MM.1S (cell line): ENCODE data around the gene DNAL4.

Source experiments
- EZH2 ChIP-seq: fragments of 300-600 bp; sonication (generic); optimal IDR thresholded peaks from 2 replicates; pipeline ENCODE3; 2017; ENCODE audit warnings: low read depth, mild to moderate bottlenecking, antibody characterized with exemption, low read length, mixed read lengths
- TF ChIP-seq, protein P1 (sequence below): fragments of 300-600 bp; sonication (generic); IDR thresholded peaks from 2 replicates; pipeline ENCODE4 v1.5.1; 2016; ENCODE audit warnings: antibody characterized with exemption, low read length, mixed read lengths

DNA sequence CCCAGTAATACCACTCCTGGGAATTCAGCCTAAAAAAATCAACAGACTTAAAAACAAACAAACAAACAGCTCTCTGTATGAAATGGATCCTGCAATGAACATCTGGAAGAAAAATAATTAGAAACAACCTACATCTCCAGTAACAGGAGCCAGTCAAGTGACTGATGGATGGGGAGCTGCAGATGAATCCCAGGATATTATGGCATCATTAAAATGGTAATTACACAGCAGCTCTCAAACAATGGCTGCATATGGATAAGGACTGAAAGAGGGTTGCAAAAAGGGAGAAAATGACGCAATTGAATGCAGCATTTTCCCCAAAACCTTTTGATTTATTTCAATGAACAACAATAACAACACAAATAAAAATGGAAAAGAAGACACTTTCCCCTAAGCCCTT is 45.7 kb upstream of the DNAL4 start:
- TF ChIP-seq, protein P1, sequence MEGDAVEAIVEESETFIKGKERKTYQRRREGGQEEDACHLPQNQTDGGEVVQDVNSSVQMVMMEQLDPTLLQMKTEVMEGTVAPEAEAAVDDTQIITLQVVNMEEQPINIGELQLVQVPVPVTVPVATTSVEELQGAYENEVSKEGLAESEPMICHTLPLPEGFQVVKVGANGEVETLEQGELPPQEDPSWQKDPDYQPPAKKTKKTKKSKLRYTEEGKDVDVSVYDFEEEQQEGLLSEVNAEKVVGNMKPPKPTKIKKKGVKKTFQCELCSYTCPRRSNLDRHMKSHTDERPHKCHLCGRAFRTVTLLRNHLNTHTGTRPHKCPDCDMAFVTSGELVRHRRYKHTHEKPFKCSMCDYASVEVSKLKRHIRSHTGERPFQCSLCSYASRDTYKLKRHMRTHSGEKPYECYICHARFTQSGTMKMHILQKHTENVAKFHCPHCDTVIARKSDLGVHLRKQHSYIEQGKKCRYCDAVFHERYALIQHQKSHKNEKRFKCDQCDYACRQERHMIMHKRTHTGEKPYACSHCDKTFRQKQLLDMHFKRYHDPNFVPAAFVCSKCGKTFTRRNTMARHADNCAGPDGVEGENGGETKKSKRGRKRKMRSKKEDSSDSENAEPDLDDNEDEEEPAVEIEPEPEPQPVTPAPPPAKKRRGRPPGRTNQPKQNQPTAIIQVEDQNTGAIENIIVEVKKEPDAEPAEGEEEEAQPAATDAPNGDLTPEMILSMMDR: no peak
- no peak for TF ChIP-seq EZH2
